ENCODE results near the gene FAM107A. TPM values are rescaled to one million over a fixed set of nuclear protein-coding genes. Genes with fewer than 3 reads are reported as not detected.
A peak's percentile ranks its signal among the peaks of the same experiment; 100 is the strongest.

The FAM107A gene
- total and polyA plus RNA-seq, 2 of the 13 experiments (the other 11 are each of a cell fraction or from before 2014, with no cell fraction given) = not detected

GRCh38 chr3:58520403-58521335 lies 56.5 kb downstream of the FAM107A start (continued):
- TF ChIP-seq KDM2A (CRISPR knock-in tag; IDR thresholded peaks at IDR 0.05; ENCODE audit: borderline replicate concordance, low read depth) (peak; percentile 30; the same call in 1 of the 2 replicates), ZBTB7B (CRISPR knock-in tag; IDR thresholded peaks at IDR 0.05) (peak; percentile 54; the same call in 1 of the 2 replicates), ZNF510 (CRISPR knock-in tag; IDR thresholded peaks at IDR 0.05; ENCODE audit: low read depth) (no peak), ZNF274 (CRISPR knock-in tag; IDR thresholded peaks at IDR 0.05) (peak; percentile 39; the same call in 1 of the 2 replicates), XRCC5 (optimal IDR thresholded peaks at IDR 0.05; ENCODE audit: low read length) (peak; percentile 47), ZBTB46 (CRISPR knock-in tag; IDR thresholded peaks at IDR 0.05; ENCODE audit: borderline replicate concordance) (no peak), ETS1 (CRISPR knock-in tag; IDR thresholded peaks at IDR 0.05) (peak; percentile 34; the same call in 1 of the 2 replicates), NCOA1 (CRISPR knock-in tag; IDR thresholded peaks at IDR 0.05) (no peak), SCMH1 (CRISPR knock-in tag; IDR thresholded peaks at IDR 0.05; ENCODE audit: borderline replicate concordance) (no peak), HIVEP1 (CRISPR knock-in tag; IDR thresholded peaks at IDR 0.05) (peak; percentile 62; the same call in 1 of the 2 replicates), EZH2 (conservative IDR thresholded peaks at IDR 0.05; ENCODE audit: low read depth, low read length) (no peak), ZNF143 (CRISPR knock-in tag; IDR thresholded peaks at IDR 0.05) (no peak), ZNF317 (CRISPR knock-in tag; IDR thresholded peaks at IDR 0.05) (0 out of 2 replicates have a peak, but pooled peaks have one; percentile 27), DDIT3 (CRISPR knock-in tag; IDR thresholded peaks at IDR 0.05) (no peak), ZBTB38 (CRISPR knock-in tag; IDR thresholded peaks at IDR 0.05) (peak; percentile 55; the same call in 1 of the 2 replicates), FOXO1 (CRISPR knock-in tag; IDR thresholded peaks at IDR 0.05) (peak; percentile 45), PCBP2 (optimal IDR thresholded peaks at IDR 0.05; ENCODE audit: low read depth, low read length, poor library complexity, severe bottlenecking) (no peak), ZNF101 (CRISPR knock-in tag; IDR thresholded peaks at IDR 0.05; ENCODE audit: borderline replicate concordance, low read depth) (no peak), SOX13 (IDR thresholded peaks at IDR 0.05) (no peak), SOX13 (CRISPR knock-in tag; conservative IDR thresholded peaks at IDR 0.05 in 1 of 2, IDR thresholded peaks at IDR 0.05 in 1 of 2) (peak in 1 of 2 experiments; percentile 71; a peak in 2 of 4 replicates), ZNF225 (CRISPR knock-in tag; IDR thresholded peaks at IDR 0.05) (peak; percentile 52; the same call in 1 of the 2 replicates), HNRNPL (IDR thresholded peaks at IDR 0.05; ENCODE audit: low read depth, low read length) (no peak), CHD4 (IDR thresholded peaks at IDR 0.05; ENCODE audit: borderline replicate concordance, low read length) (no peak)
- TF ChIP-seq, protein P1, sequence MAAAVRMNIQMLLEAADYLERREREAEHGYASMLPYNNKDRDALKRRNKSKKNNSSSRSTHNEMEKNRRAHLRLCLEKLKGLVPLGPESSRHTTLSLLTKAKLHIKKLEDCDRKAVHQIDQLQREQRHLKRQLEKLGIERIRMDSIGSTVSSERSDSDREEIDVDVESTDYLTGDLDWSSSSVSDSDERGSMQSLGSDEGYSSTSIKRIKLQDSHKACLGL (CRISPR knock-in tag; IDR thresholded peaks at IDR 0.05) = peak; percentile 66; the same call in 1 of the 2 replicates
- TF ChIP-seq, protein P2, sequence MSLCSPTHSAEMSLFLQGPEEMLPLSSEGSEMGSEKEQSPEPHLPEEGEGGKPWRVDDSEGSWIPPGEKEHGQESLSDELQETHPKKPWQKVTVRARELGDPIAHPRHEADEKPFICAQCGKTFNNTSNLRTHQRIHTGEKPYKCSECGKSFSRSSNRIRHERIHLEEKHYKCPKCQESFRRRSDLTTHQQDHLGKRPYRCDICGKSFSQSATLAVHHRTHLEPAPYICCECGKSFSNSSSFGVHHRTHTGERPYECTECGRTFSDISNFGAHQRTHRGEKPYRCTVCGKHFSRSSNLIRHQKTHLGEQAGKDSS (CRISPR knock-in tag; IDR thresholded peaks at IDR 0.05; ENCODE audit: borderline replicate concordance, low read depth) = peak; percentile 91; the same call in 1 of the 2 replicates

All from HepG2 (cell line).